Ramos (cell line): ENCODE data around the gene NPIPA7.
"Not testable (repeated sequence)": the region's sequence is repeated elsewhere in the genome, so short reads cannot be mapped to it uniquely, and the experiment has no call there.

Source experiments
- in situ Hi-C: fragments of 300-500 bp; cut with MboI; formaldehyde crosslinking; loops from one replicate; pipeline ENCODE4 v1.14.3; 2022; ENCODE audit warnings: low sequenced_read_pairs; ENCODE audit not compliant: unreplicated experiment

The NPIPA7 gene

GRCh38 chr16:16378840-16379239 is at the start of gene NPIPA7:
TSS of gene NPIPA7 (plus strand) at chr16:16379140. CDS start at chr16:16379245, 105 bp downstream.
- in situ Hi-C loops = not testable (repeated sequence)

- in situ Hi-C loops = not testable (repeated sequence)
Measured at GRCh38 chr16:16331466-16331865, 47.5 kb upstream of the NPIPA7 start.

- in situ Hi-C loops = not testable (repeated sequence)
Measured at GRCh38 chr16:16357556-16357955, 21.4 kb upstream of the NPIPA7 start.

GRCh38 chr16:16358539-16359240 is 20.2 kb upstream of the NPIPA7 start:
- in situ Hi-C loops = not testable (repeated sequence)

- in situ Hi-C loops = not testable (repeated sequence)
Measured at GRCh38 chr16:16363595-16363994, 15.3 kb upstream of the NPIPA7 start.

- in situ Hi-C loops = not testable (repeated sequence)
Measured at GRCh38 chr16:16364100-16364499, 14.8 kb upstream of the NPIPA7 start.

- in situ Hi-C loops = not testable (repeated sequence)
Measured at GRCh38 chr16:16364701-16365100, 14.2 kb upstream of the NPIPA7 start.

GRCh38 chr16:16365319-16365718 is 13.6 kb upstream of the NPIPA7 start:
- in situ Hi-C loops = not testable (repeated sequence)

- in situ Hi-C loops = not testable (repeated sequence)
Measured at GRCh38 chr16:16365851-16366250, 13.1 kb upstream of the NPIPA7 start.

GRCh38 chr16:16366552-16367284 is 12.2 kb upstream of the NPIPA7 start:
- in situ Hi-C loops = not testable (repeated sequence)

- in situ Hi-C loops = not testable (repeated sequence)
Measured at GRCh38 chr16:16367285-16367628, 11.7 kb upstream of the NPIPA7 start.

- in situ Hi-C loops = not testable (repeated sequence)
Measured at GRCh38 chr16:16369081-16369856, 9.7 kb upstream of the NPIPA7 start.

GRCh38 chr16:16371136-16371735 is 7.7 kb upstream of the NPIPA7 start:
- in situ Hi-C loops = not testable (repeated sequence)

- in situ Hi-C loops = not testable (repeated sequence)
Measured at GRCh38 chr16:16374192-16374591, 4.7 kb upstream of the NPIPA7 start.

- in situ Hi-C loops = not testable (repeated sequence)
Measured at GRCh38 chr16:16399685-16400084, 20.7 kb downstream of the NPIPA7 start.

GRCh38 chr16:16402333-16402732 is 23.4 kb downstream of the NPIPA7 start:
- in situ Hi-C loops = not testable (repeated sequence)

- in situ Hi-C loops = not testable (repeated sequence)
Measured at GRCh38 chr16:16404283-16404682, 25.3 kb downstream of the NPIPA7 start.

- in situ Hi-C loops = not testable (repeated sequence)
Measured at GRCh38 chr16:16405421-16405820, 26.5 kb downstream of the NPIPA7 start.

GRCh38 chr16:16408430-16408829 is 29.5 kb downstream of the NPIPA7 start:
- in situ Hi-C loops = not testable (repeated sequence)

GRCh38 chr16:16413773-16414172 is 34.8 kb downstream of the NPIPA7 start:
- in situ Hi-C loops = not testable (repeated sequence)
